H9 (cell line): ENCODE data around the gene CLDN20. TPM values are rescaled to one million over a fixed set of nuclear protein-coding genes. Genes with fewer than 3 reads are reported as not detected.

ENCODE experiments used
- DNase-seq: peaks from one replicate; pipeline ENCODE4 v3.0.0-alpha.2; 2017
- H2AFZ ChIP-seq: one replicate; pipeline ENCODE4 v1.6.1; 2013; ENCODE audit warnings: mild to moderate bottlenecking, low read length, control low read depth, moderate library complexity
- H2AK5ac ChIP-seq: 2 replicates; pipeline ENCODE4 v1.6.1; 2013; ENCODE audit warnings: low read length, control low read depth, mixed read lengths; ENCODE audit not compliant: insufficient read length
- H2BK120ac ChIP-seq: one replicate; pipeline ENCODE4 v1.6.1; 2013; ENCODE audit warnings: low read depth, mild to moderate bottlenecking, low read length, control low read depth, inconsistent platforms; ENCODE audit not compliant: poor library complexity, severe bottlenecking
- H2BK12ac ChIP-seq: 2 replicates; pipeline ENCODE4 v1.6.1; 2013; ENCODE audit warnings: low read length, control low read depth, mixed read lengths, low read depth; ENCODE audit not compliant: insufficient read length
- H2BK15ac ChIP-seq: 2 replicates; pipeline ENCODE4 v1.6.1; 2013; ENCODE audit warnings: low read depth, low read length, control low read depth
- H2BK20ac ChIP-seq: one replicate; pipeline ENCODE4 v1.6.1; 2013; ENCODE audit warnings: low read depth, mild to moderate bottlenecking, low read length, control low read depth, inconsistent platforms; ENCODE audit not compliant: poor library complexity, severe bottlenecking
- H2BK5ac ChIP-seq: 2 replicates; pipeline ENCODE4 v1.6.1; 2013; ENCODE audit warnings: low read length, control low read depth, mixed read lengths; ENCODE audit not compliant: insufficient read length
- H3K14ac ChIP-seq: 2 replicates; pipeline ENCODE4 v1.6.1; 2013; ENCODE audit warnings: low read length, control low read depth; ENCODE audit not compliant: insufficient read depth
- H3K18ac ChIP-seq: 2 replicates; pipeline ENCODE4 v1.6.1; 2013; ENCODE audit warnings: low read depth, mild to moderate bottlenecking, mixed read lengths, low read length, control low read depth; ENCODE audit not compliant: insufficient read length
- H3K23ac ChIP-seq: 2 replicates; pipeline ENCODE4 v1.6.1; 2013; ENCODE audit warnings: low read length, control low read depth, mixed read lengths, low read depth; ENCODE audit not compliant: insufficient read length
- H3K23me2 ChIP-seq: 2 replicates; pipeline ENCODE4 v1.6.1; 2013; ENCODE audit warnings: low read depth, mild to moderate bottlenecking, mixed read lengths, low read length, control low read depth; ENCODE audit not compliant: insufficient read length, poor library complexity, severe bottlenecking
- H3K27ac ChIP-seq: 2 replicates; pipeline ENCODE4 v1.5.1; 2013; ENCODE audit warnings: low read length, control low read depth, mixed read lengths, low read depth; ENCODE audit not compliant: insufficient read length
- H3K27me3 ChIP-seq: 2 replicates; pipeline ENCODE4 v1.6.1; 2013; ENCODE audit warnings: low read length, control low read depth, inconsistent platforms; ENCODE audit not compliant: insufficient read depth
- H3K4ac ChIP-seq: 2 replicates; pipeline ENCODE4 v1.6.1; 2013; ENCODE audit warnings: low read depth, mild to moderate bottlenecking, control low read depth, inconsistent platforms, low read length, moderate library complexity
- H3K4me1 ChIP-seq: 2 replicates; pipeline ENCODE4 v1.6.1; 2013; ENCODE audit warnings: low read length, control low read depth, inconsistent platforms; ENCODE audit not compliant: insufficient read depth
- H3K4me2 ChIP-seq: 2 replicates; pipeline ENCODE4 v1.6.1; 2013; ENCODE audit warnings: low read length, control low read depth, mixed read lengths; ENCODE audit not compliant: insufficient read length, insufficient read depth
- H3K56ac ChIP-seq: 2 replicates; pipeline ENCODE4 v1.6.1; 2013; ENCODE audit warnings: low read depth, mild to moderate bottlenecking, mixed read lengths, low read length, control low read depth; ENCODE audit not compliant: insufficient read length
- H3K79me1 ChIP-seq: 2 replicates; pipeline ENCODE4 v1.6.1; 2013; ENCODE audit warnings: low read depth, mild to moderate bottlenecking, moderate library complexity, low read length, control low read depth, inconsistent platforms; ENCODE audit not compliant: insufficient read depth, poor library complexity, severe bottlenecking
- H3K79me2 ChIP-seq: 2 replicates; pipeline ENCODE4 v1.6.1; 2013; ENCODE audit warnings: low read length, control low read depth, inconsistent platforms; ENCODE audit not compliant: insufficient read depth
- H3K9ac ChIP-seq: 2 replicates; pipeline ENCODE4 v1.6.1; 2013; ENCODE audit warnings: low read length, control low read depth, mixed read lengths; ENCODE audit not compliant: insufficient read length; ENCODE audit errors: extremely low read depth
- H3K9me3 ChIP-seq: one replicate; pipeline ENCODE4 v1.6.1; 2013; ENCODE audit warnings: low read depth, low read length, inconsistent platforms; ENCODE audit not compliant: control insufficient read depth
- H3T11ph ChIP-seq: one replicate; pipeline ENCODE4 v1.6.1; 2013; ENCODE audit warnings: mild to moderate bottlenecking, low read length, control low read depth, inconsistent platforms
- H4K20me1 ChIP-seq: one replicate; pipeline ENCODE4 v1.6.1; 2013; ENCODE audit not compliant: control insufficient read depth, insufficient read length, insufficient read depth
- H4K5ac ChIP-seq: 2 replicates; pipeline ENCODE4 v1.6.1; 2013; ENCODE audit warnings: low read depth, mild to moderate bottlenecking, mixed read lengths, low read length, control low read depth; ENCODE audit not compliant: insufficient read length
- H4K8ac ChIP-seq: replicated peaks from 2 replicates; pipeline ENCODE4 v1.6.1; 2013; ENCODE audit warnings: low read length, control low read depth, mixed read lengths, low read depth; ENCODE audit not compliant: insufficient read length
- H4K91ac ChIP-seq: 2 replicates; pipeline ENCODE4 v1.6.1; 2013; ENCODE audit warnings: low read depth, mild to moderate bottlenecking, moderate library complexity, mixed read lengths, low read length, control low read depth; ENCODE audit not compliant: insufficient read length
- H3K27ac Mint-ChIP-seq, 3 experiments: 2 replicates in 2 of 3; 3 replicates in 1 of 3; pipeline ENCODE4 v1.8.0; 2020 to 2021; ENCODE audit warnings: mixed read lengths in 3 of 3, mild to moderate bottlenecking in 1 of 3, moderate library complexity in 1 of 3
- H3K27me3 Mint-ChIP-seq: 2 replicates; pipeline ENCODE4 v1.8.0; 2021; ENCODE audit warnings: low read depth, mild to moderate bottlenecking, moderate library complexity, mixed read lengths
- H3K36me3 Mint-ChIP-seq, 3 experiments: 2 replicates in 2 of 3; 3 replicates in 1 of 3; pipeline ENCODE4 v1.8.0; 2020 to 2021; ENCODE audit warnings: low read depth in 3 of 3, mixed read lengths in 3 of 3; ENCODE audit not compliant: insufficient read depth in 1 of 3
- H3K4me1 Mint-ChIP-seq, 2 experiments: 2 replicates each; pipeline ENCODE4 v1.8.0; 2020; ENCODE audit warnings: mixed read lengths in 2 of 2
- H3K4me3 Mint-ChIP-seq, 2 experiments: 2 replicates in 1 of 2; 3 replicates in 1 of 2; pipeline ENCODE4 v1.8.0; 2020 to 2021; ENCODE audit warnings: mild to moderate bottlenecking in 2 of 2, mixed read lengths in 2 of 2, moderate library complexity in 1 of 2
- H3K9me3 Mint-ChIP-seq, 2 experiments: 2 replicates in 1 of 2; 3 replicates in 1 of 2; pipeline ENCODE4 v1.8.0; 2020; ENCODE audit warnings: mild to moderate bottlenecking in 2 of 2, mixed read lengths in 2 of 2, moderate library complexity in 1 of 2
- CTCF ChIP-seq: fragments of 200-600 bp; sonication (generic); conservative IDR thresholded peaks from 3 replicates; pipeline ENCODE4 v1.8.0; 2021; ENCODE audit warnings: antibody characterized with exemption, mild to moderate bottlenecking
- WGBS: extraction: QIAGEN DNeasy Blood & Tissue Kit; methylation state at CpG from one replicate; pipeline ENCODE4 v1.1.7; 2013; ENCODE audit warnings: missing lambda C conversion rate, low lambda C conversion rate, mixed read lengths; ENCODE audit not compliant: insufficient read length; ENCODE audit errors: extremely low coverage; 5-methylcytosine and 5-hydroxymethylcytosine counted together
- total RNA-seq: library from RNA; stranded (reverse); gene quantifications from 2 replicates; pipeline ENCODE4 v1.2.1, GENCODE V29; 2021

The CLDN20 gene
- total RNA-seq, 1 experiment from 2014 or later = not detected

DNA sequence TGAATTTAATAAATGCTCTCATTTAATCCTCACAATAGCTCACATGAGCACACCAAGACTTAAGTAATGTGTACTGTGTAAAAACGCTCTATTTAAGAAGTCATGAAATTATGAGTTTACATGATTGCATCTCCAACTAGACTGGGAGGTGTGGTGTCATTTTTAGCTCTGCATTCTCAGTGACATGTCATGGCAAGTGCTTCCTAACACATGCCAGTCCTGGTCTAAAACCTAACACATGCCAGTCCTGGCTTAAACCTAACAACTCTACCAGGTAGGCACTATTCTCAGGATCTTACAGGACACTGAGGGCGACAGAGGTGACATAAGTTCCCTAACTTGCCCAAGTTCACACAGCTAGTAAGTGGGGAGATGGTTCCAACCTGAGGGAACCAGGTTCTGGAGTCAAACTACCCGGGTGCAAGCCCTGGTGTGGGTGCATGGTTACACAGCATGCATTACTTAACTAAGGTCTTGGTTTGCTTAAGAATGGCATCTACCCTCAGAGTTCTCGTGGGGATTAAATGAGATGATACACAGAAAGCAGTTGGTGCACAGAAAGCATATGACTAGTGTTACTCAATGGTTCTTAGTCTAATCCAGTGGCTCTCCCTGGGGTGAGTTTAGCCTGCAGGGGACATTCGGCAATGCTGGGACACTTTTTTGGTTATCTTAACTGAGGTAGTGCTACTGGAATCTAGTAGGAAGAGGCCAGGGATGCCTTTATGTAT, 14.7 kb downstream of the CLDN20 start:
- H3K27ac Mint-ChIP-seq = peak overlapping the region in 1 of 3 experiments; percentile 71; a peak in 2 of 7 replicates
- no peak for TF ChIP-seq CTCF
- Histone ChIP-seq H2BK12ac (no peak overlapping the region), H2BK120ac (no peak overlapping the region), H3K79me2 (no peaks in the 10 kb centered on the region), H4K91ac (no peak overlapping the region), H3K18ac (no peak overlapping the region), H3K14ac (no peak overlapping the region), H3K4me2 (no peak overlapping the region), H4K8ac (no peak overlapping the region), H3K56ac (no peak overlapping the region), H2BK15ac (no peak overlapping the region), H3K27me3 (no peaks in the 10 kb centered on the region), H4K5ac (no peak overlapping the region), H3K23ac (no peak overlapping the region), H2BK5ac (no peak overlapping the region), H2AFZ (no peak overlapping the region), H3K9me3 (no peaks in the 10 kb centered on the region), H3K4ac (no peak overlapping the region), H3K23me2 (no peaks in the 10 kb centered on the region), H2AK5ac (no peak overlapping the region), H3T11ph (no peak overlapping the region), H3K9ac (no peak overlapping the region), H3K4me1 (peaks cover under 1% of the 10 kb centered on the region; the same call in 1 of the 2 replicates), H4K20me1 (no peaks in the 10 kb centered on the region), H3K27ac (no peak overlapping the region), H3K79me1 (no peaks in the 10 kb centered on the region), H2BK20ac (no peak overlapping the region)
- no peaks in the 10 kb centered on the region for H3K27me3 Mint-ChIP-seq
- no peaks in the 10 kb centered on the region for H3K9me3 Mint-ChIP-seq
- DNase-seq = no peak
- H3K4me3 Mint-ChIP-seq = no peak overlapping the region
- no CpG with 5 or more reads among the region's 5 CpGs for WGBS
- peaks cover 15 to 20% of the 10 kb centered on the region in 2 experiments for H3K4me1 Mint-ChIP-seq
- peaks cover 12 to 35% (median 29%) of the 10 kb centered on the region in 3 experiments; a peak in 6 of 7 replicates for H3K36me3 Mint-ChIP-seq
